Retinal pigment epithelial cell (primary cell): ENCODE data around the gene CLEC16A.

ENCODE experiments used
- DNase-seq: peaks from one replicate; pipeline ENCODE4 v3.0.0-alpha.2; 2010; ENCODE audit warnings: low read depth
- H3K4me3 ChIP-seq: 2 replicates; pipeline ENCODE4 v1.5.1; 2011; ENCODE audit warnings: mild to moderate bottlenecking, low read length, control low read depth, moderate library complexity
- CTCF ChIP-seq: conservative IDR thresholded peaks from 2 replicates; pipeline ENCODE4 v1.5.1; 2011; ENCODE audit warnings: low read depth, low read length, control low read depth, inconsistent platforms

Gene CLEC16A

GRCh38 chr16:10944249-10945064 lies at the start of gene CLEC16A:
Gene CLEC16A (plus strand): TSS chr16:10944564. CDS start chr16:10944718, 154 bp downstream.
- TF ChIP-seq CTCF = no peak
- peak; percentile 80 for DNase-seq
- H3K4me3 ChIP-seq = peak within 1 kb of the TSS; percentile 82

GRCh38 chr16:10895053-10895946 lies 49.1 kb upstream of the CLEC16A start:
- TF ChIP-seq CTCF = no peak
- H3K4me3 ChIP-seq = no peak overlapping the region
- no peak for DNase-seq

GRCh38 chr16:10896165-10896564 lies 48.2 kb upstream of the CLEC16A start:
- no peak overlapping the region for H3K4me3 ChIP-seq
- TF ChIP-seq CTCF = no peak
- no peak for DNase-seq

- DNase-seq = no peak
These were observed 47.6 kb upstream of the CLEC16A start for GRCh38 chr16:10896723-10897122.

GRCh38 chr16:10897134-10897533 lies 47.2 kb upstream of the CLEC16A start:
- H3K4me3 ChIP-seq = no peak overlapping the region
- no peak for DNase-seq
- TF ChIP-seq CTCF = no peak

More at GRCh38 chr16:10896723-10897122, 47.6 kb upstream of the CLEC16A start:
- no peak for TF ChIP-seq CTCF
- no peak overlapping the region for H3K4me3 ChIP-seq

GRCh38 chr16:10902999-10903398 lies 41.4 kb upstream of the CLEC16A start:
- DNase-seq = no peak
- H3K4me3 ChIP-seq = no peak overlapping the region
- no peak for TF ChIP-seq CTCF
